Measurements from ENCODE around the gene TSPAN9.

- TF ChIP-seq POLR2A (IDR thresholded peaks at IDR 0.05) (no peak), CTCF (IDR thresholded peaks at IDR 0.05) (no peak)
Measured at GRCh38 chr12:3308063-3308462, 230.9 kb downstream of the TSPAN9 start.

Measured in body of pancreas (tissue), 4 donors.